DOHH2 (cell line): Measurements from ENCODE around the gene SIGLEC7.

Experiments
- H3F3A ChIP-seq: fragments of 200-600 bp; sonication (generic), shearing (Covaris generic); 2 replicates; pipeline ENCODE4 v1.6.0; 2016; ENCODE audit warnings: antibody characterized with exemption, mild to moderate bottlenecking; ENCODE audit not compliant: control insufficient read depth, insufficient read depth
- H3K27ac ChIP-seq: fragments of 200-600 bp; sonication (generic); 2 replicates; pipeline ENCODE4 v1.5.1; 2014; ENCODE audit warnings: low read depth, mild to moderate bottlenecking, low read length, moderate library complexity
- H3K27me3 ChIP-seq: fragments of 200-600 bp; sonication (generic); 2 replicates; pipeline ENCODE4 v1.6.1; 2014; ENCODE audit warnings: mild to moderate bottlenecking, low read length, mixed read lengths; ENCODE audit not compliant: control insufficient read depth
- H3K36me3 ChIP-seq: fragments of 200-600 bp; sonication (generic); 2 replicates; pipeline ENCODE4 v1.6.1; 2014; ENCODE audit warnings: mild to moderate bottlenecking, low read length, moderate library complexity, mixed read lengths; ENCODE audit not compliant: control insufficient read depth
- H3K4me1 ChIP-seq: fragments of 200-600 bp; sonication (generic); 2 replicates; pipeline ENCODE4 v1.6.1; 2014; ENCODE audit warnings: mild to moderate bottlenecking, low read length, mixed read lengths; ENCODE audit not compliant: control insufficient read depth
- H3K4me2 ChIP-seq: fragments of 200-600 bp; sonication (generic); 2 replicates; pipeline ENCODE4 v1.6.0; 2014; ENCODE audit warnings: mild to moderate bottlenecking, low read length, moderate library complexity
- H3K4me3 ChIP-seq: fragments of 200-600 bp; sonication (generic); 2 replicates; pipeline ENCODE4 v1.5.1; 2014; ENCODE audit warnings: mild to moderate bottlenecking, low read length, mixed read lengths
- H3K79me2 ChIP-seq: fragments of 200-600 bp; sonication (generic); 2 replicates; pipeline ENCODE4 v1.6.1; 2014; ENCODE audit warnings: mild to moderate bottlenecking, low read length, mixed read lengths; ENCODE audit not compliant: control insufficient read depth
- H3K9me2 ChIP-seq: fragments of 200-600 bp; sonication (generic); replicated peaks from 2 replicates; pipeline ENCODE4 v1.6.1; 2014; ENCODE audit warnings: mild to moderate bottlenecking, low read length, mixed read lengths; ENCODE audit not compliant: control insufficient read depth
- H3K9me3 ChIP-seq: fragments of 200-600 bp; sonication (generic); 2 replicates; pipeline ENCODE4 v1.6.1; 2014; ENCODE audit warnings: antibody characterized with exemption, low read length, mixed read lengths; ENCODE audit not compliant: control insufficient read depth, insufficient read depth
- H4K20me1 ChIP-seq: fragments of 200-600 bp; sonication (generic); 2 replicates; pipeline ENCODE4 v1.6.0; 2014; ENCODE audit warnings: low read depth, mild to moderate bottlenecking, antibody characterized with exemption, low read length, moderate library complexity; ENCODE audit not compliant: control insufficient read depth, insufficient read depth
- CTCF ChIP-seq: fragments of 200-600 bp; sonication (generic); IDR thresholded peaks from one replicate; pipeline ENCODE4 v1.5.1; 2014; ENCODE audit warnings: antibody characterized with exemption, mild to moderate bottlenecking, low read depth, low read length; ENCODE audit not compliant: poor library complexity, severe bottlenecking
- EZH2phosphoT487 ChIP-seq: fragments of 200-600 bp; sonication (generic); IDR thresholded peaks from 2 replicates; pipeline ENCODE4 v1.6.1; 2017; ENCODE audit warnings: borderline replicate concordance, mild to moderate bottlenecking, antibody characterized with exemption, low read length, moderate library complexity, mixed read lengths

SIGLEC7 gene

GRCh38 chr19:51124729-51125128 lies 17.4 kb upstream of the SIGLEC7 start, which contains the start of gene SIGLEC9:
SIGLEC9 (plus strand) TSS chr19:51124906; CDS start chr19:51124975, 69 bp downstream.
- H3K4me1 ChIP-seq: peaks cover 74% of the 10 kb centered on the region
- H3K79me2 ChIP-seq: no peaks in the 10 kb centered on the region
- no peaks in the 10 kb centered on the region for H3K27me3 ChIP-seq
- H3F3A ChIP-seq: peaks cover 25% of the 10 kb centered on the region
- H3K4me2 ChIP-seq: peak within 1 kb of the TSS; percentile 84
- TF ChIP-seq EZH2phosphoT487: no peak
- TF ChIP-seq CTCF: no peak
- no peaks in the 10 kb centered on the region for H3K9me2 ChIP-seq
- peak within 1 kb of the TSS; percentile 58 for H3K4me3 ChIP-seq
- H3K9me3 ChIP-seq: no peaks in the 10 kb centered on the region
- peak within 1 kb of the TSS; percentile 71 for H3K27ac ChIP-seq
- H3K36me3 ChIP-seq: no peaks in the 10 kb centered on the region
- H4K20me1 ChIP-seq: no peaks in the 10 kb centered on the region

DNA sequence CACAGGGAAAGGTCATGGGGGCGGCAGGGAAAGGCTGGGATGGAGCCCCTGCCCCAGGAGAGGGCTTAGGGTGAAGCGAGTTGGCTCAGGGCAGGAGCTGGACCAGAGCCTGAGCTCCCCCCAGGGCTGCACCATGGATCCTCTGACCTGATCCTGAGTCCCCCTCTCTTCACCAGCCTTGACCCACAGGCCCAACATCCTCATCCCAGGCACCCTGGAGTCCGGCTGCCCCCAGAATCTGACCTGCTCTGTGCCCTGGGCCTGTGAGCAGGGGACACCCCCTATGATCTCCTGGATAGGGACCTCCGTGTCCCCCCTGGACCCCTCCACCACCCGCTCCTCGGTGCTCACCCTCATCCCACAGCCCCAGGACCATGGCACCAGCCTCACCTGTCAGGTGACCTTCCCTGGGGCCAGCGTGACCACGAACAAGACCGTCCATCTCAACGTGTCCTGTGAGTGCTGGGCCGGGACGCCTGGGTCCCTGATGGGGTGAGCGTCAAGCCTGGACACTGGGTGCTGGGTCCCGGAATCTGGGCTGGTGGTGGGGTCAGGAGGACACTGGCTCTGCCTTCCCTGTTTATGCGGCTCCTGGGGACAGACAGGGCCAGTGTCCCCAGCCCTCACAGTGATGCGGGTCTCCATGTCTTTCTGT lies 16.6 kb upstream of the SIGLEC7 start:
- H3K27me3 ChIP-seq: no peaks in the 10 kb centered on the region
- H3K9me2 ChIP-seq: no peaks in the 10 kb centered on the region
- H3K4me1 ChIP-seq: peaks cover 82% of the 10 kb centered on the region
- no peak overlapping the region for H3K27ac ChIP-seq
- no peaks in the 10 kb centered on the region for H3K79me2 ChIP-seq
- no peaks in the 10 kb centered on the region for H4K20me1 ChIP-seq
- no peak for TF ChIP-seq CTCF
- TF ChIP-seq EZH2phosphoT487: no peak
- no peaks in the 10 kb centered on the region for H3K9me3 ChIP-seq
- H3F3A ChIP-seq: peaks cover 25% of the 10 kb centered on the region
- H3K4me3 ChIP-seq: no peak overlapping the region
- H3K36me3 ChIP-seq: no peaks in the 10 kb centered on the region
- H3K4me2 ChIP-seq: no peak overlapping the region

DNA sequence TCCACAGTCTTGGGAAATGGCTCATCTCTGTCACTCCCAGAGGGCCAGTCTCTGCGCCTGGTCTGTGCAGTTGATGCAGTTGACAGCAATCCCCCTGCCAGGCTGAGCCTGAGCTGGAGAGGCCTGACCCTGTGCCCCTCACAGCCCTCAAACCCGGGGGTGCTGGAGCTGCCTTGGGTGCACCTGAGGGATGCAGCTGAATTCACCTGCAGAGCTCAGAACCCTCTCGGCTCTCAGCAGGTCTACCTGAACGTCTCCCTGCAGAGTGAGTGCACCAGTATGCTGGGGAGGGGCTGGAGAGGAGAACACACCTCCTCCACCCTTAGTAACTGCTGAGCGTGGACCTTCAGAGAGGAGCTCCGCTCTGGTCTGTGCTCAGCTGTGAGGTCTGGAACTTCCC lies 15.1 kb upstream of the SIGLEC7 start:
- Histone ChIP-seq H3K4me1 (peaks cover 82% of the 10 kb centered on the region), H4K20me1 (no peaks in the 10 kb centered on the region), H3K4me2 (peak overlapping the region; percentile 81), H3K79me2 (no peaks in the 10 kb centered on the region), H3K9me3 (no peaks in the 10 kb centered on the region), H3K4me3 (peak overlapping the region; percentile 29), H3K36me3 (no peaks in the 10 kb centered on the region), H3K27ac (peak overlapping the region; percentile 88), H3K27me3 (no peaks in the 10 kb centered on the region), H3F3A (peaks cover 25% of the 10 kb centered on the region), H3K9me2 (no peaks in the 10 kb centered on the region)
- no peak for TF ChIP-seq EZH2phosphoT487
- TF ChIP-seq CTCF: no peak
